Posterior vena cava (tissue), 2 donors: Measurements from ENCODE around the gene SIK3. TPM values are rescaled to one million over a fixed set of nuclear protein-coding genes. Genes with fewer than 3 reads are reported as not detected.
"Not testable (repeated sequence)": the region's sequence is repeated elsewhere in the genome, so short reads cannot be mapped to it uniquely, and the experiment has no call there.

Experiments used
- DNase-seq: peaks from one replicate; pipeline ENCODE4 v3.0.0-alpha.2; 2020; ENCODE audit warnings: low spot score
- intact Hi-C, 2 donors: fragments of 100-400 bp; cut with DNase I; formaldehyde crosslinking; loops; one replicate each; pipeline versions ENCODE4 v1.14.1 to v1.14.2; 2022 to 2023
- total RNA-seq, 2 donors: library from RNA; stranded (reverse); fragmentation: NEBNext Ultra II Directional; extraction: Animal tissue kit (Norgen Biotek cat#: 25700); gene quantifications; one replicate each; pipeline ENCODE4 v1.2.1, GENCODE V29; 2021
- donor health status: DM: yes; HTN: yes; CAD: no.
- donor health status: DM: yes; HTN: yes; CAD: no.

SIK3 gene
- total RNA-seq, 2 donors from 2014 or later = 43.8 to 53.4 TPM

DNA sequence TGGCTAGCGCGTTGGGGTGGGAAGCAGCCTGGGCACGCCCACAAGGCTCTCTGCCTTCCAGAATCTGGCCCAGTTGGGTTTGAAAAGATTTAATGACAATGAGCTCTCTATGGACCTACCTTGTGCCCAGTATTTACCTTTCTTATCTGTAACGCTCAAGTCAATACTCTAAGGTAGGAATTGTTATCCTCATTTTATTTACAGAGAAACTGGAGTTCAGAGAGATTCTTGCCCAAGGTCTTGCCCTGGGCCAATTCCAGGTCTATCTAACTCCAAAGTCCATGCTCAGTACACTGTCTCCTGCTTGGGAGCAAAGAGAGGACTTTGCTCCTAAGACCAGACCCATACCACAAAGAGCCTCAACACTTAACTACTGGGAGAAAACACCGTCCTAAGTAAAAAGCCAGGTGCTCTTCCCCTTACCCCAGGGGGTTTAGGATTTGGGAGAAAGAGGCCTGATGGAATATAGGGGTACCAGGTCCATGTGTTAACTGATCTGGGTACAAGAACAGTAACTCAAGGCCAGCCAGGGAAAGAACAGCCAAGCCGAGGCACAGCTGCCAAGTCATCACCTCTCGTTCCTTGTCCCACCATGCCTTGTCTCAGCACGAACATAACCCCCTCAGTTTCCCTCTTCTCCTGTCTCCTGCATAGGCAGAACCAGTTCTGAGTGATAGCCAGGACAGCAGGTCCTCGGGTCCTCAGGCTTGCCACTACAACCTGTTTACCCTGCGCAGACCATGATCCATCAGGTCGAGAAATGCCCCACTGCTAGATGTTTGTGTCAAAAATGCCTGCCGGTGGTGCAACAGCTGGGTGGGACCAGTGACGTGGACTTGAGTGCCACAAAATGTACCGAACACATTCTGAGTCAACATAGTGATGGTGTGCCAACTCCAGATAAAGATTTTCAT lies 289.7 kb downstream of the SIK3 start:
- no peak for DNase-seq
- intact Hi-C loops = no loop called here

DNA sequence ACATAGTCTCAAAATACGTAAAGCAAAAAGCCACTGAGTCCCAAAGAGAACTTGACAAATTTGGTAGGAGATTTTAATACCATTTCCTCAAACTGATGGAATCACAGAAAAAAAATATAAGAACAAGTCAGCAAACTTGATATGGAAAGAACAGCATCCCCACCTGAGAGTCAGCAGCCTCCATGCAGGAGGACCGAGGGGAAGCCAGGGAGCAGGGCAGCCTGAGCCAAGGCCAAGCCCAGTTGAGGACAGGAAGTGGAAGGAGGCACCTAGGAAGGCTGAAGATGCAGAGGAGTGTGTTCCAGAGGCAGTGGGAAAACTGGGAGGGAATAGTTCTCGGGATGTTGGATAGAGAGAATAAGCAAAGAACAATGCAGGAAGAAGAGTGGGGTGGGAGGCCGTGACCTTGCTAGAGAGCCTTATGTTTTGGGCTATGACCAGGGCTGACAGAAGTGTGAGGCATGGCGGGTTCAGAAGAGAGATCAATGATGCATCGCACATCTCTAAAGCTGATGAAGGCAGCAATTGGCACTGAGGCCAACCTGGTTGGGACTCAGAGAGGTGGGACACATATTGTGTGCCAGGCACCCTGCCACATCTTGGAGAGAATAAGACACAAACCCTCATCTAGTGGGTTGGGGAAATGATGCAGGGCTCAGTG lies 290.5 kb downstream of the SIK3 start:
- intact Hi-C loops = no loop called here
- DNase-seq = no peak

- no peak for DNase-seq
- intact Hi-C loops = no loop called here
Measured at GRCh38 chr11:116804001-116804400, 294.2 kb downstream of the SIK3 start.

DNA sequence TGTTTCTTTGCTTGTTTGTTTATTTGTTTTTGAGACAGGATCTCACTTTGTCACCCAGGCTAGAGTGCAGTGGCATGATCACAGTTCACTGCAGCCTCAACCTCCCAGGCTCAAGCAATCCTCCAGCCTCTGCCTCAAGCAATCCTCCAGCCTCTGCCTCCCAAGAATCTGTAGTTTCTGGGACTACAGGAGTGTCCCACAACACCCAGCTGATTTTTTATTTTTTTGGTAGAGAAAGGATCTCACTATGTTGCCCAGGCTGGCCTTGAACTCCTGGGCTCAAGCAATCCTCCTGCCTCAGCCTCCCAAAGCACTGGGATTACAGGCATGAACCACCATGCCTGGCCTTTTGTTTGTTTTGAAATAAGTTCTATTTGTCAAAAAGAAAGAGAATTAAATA lies 296.6 kb downstream of the SIK3 start:
- DNase-seq, intact Hi-C loops: not testable (repeated sequence)

GRCh38 chr11:116800610-116801009 lies 297.6 kb downstream of the SIK3 start:
- intact Hi-C loops = no loop called here
- DNase-seq = no peak

- intact Hi-C loops = loop anchor here (10.0 kb wide), 3 partner anchors 306 to 426 kb away; no protein-coding TSS in a partner anchor
- no peak for DNase-seq
Measured at GRCh38 chr11:116798368-116798767, 299.9 kb downstream of the SIK3 start.

GRCh38 chr11:116797816-116798215 lies 300.4 kb downstream of the SIK3 start:
- no peak for DNase-seq
- intact Hi-C loops = loop anchor here (10.0 kb wide), 3 partner anchors 307 to 427 kb away; no protein-coding TSS in a partner anchor

DNA sequence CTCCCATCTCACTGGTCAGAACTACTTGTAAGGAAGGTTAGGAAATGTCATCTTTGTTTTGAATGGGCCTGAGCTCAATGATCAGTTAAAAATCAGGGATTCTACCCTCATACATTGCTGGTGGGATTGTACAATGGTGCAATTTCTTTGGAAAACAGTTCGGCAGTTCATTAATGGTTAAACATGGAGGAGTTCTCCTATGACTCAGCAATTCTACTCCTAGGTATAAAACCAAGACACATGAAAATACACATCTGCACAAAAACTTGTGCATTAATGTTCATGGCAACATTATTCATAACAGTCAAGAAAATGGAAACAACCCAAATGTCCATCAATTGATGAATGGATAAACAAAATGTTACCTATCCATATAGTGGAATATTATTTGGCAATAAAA lies 301.7 kb downstream of the SIK3 start:
- intact Hi-C loops = loop anchor here (10.0 kb wide), 3 partner anchors 308 to 428 kb away; no protein-coding TSS in a partner anchor
- DNase-seq = no peak

DNA sequence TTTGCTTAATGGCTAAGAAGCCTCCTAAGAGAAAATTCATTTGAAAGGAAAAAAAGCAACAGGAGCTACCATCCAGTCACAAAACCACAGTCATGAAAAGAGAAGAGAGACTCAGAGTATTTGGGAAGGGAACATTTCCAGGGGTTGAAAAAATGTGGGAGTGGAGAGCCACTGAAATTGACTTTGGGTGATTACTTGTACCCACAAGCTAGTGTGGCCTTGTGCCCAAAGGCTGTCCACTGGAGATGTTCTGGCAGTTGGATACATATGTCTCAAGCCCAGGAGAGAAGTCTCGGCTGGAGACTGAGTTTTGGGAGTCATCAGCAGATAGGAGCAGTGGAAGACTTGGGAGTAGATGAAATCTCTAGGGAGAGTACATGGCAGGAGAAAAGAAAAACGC lies 303.4 kb downstream of the SIK3 start:
- no peak for DNase-seq

GRCh38 chr11:116793772-116794097 lies 304.5 kb downstream of the SIK3 start:
- DNase-seq = no peak
- intact Hi-C loops = loop anchor here (5.0 to 10.0 kb wide), 4 partner anchors 39 to 431 kb away; no protein-coding TSS in a partner anchor

More for the DNA sequence above, 303.4 kb downstream of the SIK3 start:
- intact Hi-C loops = loop anchor here (5.0 to 10.0 kb wide), 4 partner anchors 37 to 430 kb away; no protein-coding TSS in a partner anchor

Other genes with a start within 250 kb of the SIK3 start
- gene PAFAH1B2, start 45.9 kb upstream of the SIK3 start, total RNA-seq = 10 to 100 TPM; 56.4 to 61.2 TPM
- gene SIDT2, start 80.3 kb upstream of the SIK3 start, total RNA-seq = 10 to 100 TPM; 39.2 to 49.5 TPM
- gene TAGLN, start 100.9 kb upstream of the SIK3 start, total RNA-seq = 1,000 to 10,000 TPM; 5,409 to 9,264 TPM
- 10 to 100 TPM; 41.9 to 48.6 TPM for gene PCSK7, start 133.6 kb upstream of the SIK3 start, total RNA-seq
- gene RNF214, start 134.2 kb upstream of the SIK3 start, total RNA-seq = 10 to 100 TPM; 24.8 to 25.7 TPM
- 10 to 100 TPM in 1 of 2 donors, 1 to 10 TPM in 1; 9.7 to 10.1 TPM for gene BACE1-AS, start 192.9 kb upstream of the SIK3 start, total RNA-seq
- 10 to 100 TPM; 25.2 to 36.1 TPM for gene BACE1, start 217.8 kb upstream of the SIK3 start, total RNA-seq
- 10 to 100 TPM; 23.1 to 28.2 TPM for gene CEP164, start 229.4 kb upstream of the SIK3 start, total RNA-seq